ENCODE measurements around the gene RGS7. TPM values are rescaled to one million over a fixed set of nuclear protein-coding genes. Genes with fewer than 3 reads are reported as not detected.
"Not testable (repeated sequence)": the region's sequence is repeated elsewhere in the genome, so short reads cannot be mapped to it uniquely, and the experiment has no call there.

The RGS7 gene
- total RNA-seq, 1 donor from 2014 or later, result not detected

GRCh38 chr1:241161188-241161689, 195.8 kb downstream of the RGS7 start:
- intact Hi-C loops (cut with micrococcal nuclease), result no loop called here
- ATAC-seq (no peak), DNase-seq (no peak)

DNA sequence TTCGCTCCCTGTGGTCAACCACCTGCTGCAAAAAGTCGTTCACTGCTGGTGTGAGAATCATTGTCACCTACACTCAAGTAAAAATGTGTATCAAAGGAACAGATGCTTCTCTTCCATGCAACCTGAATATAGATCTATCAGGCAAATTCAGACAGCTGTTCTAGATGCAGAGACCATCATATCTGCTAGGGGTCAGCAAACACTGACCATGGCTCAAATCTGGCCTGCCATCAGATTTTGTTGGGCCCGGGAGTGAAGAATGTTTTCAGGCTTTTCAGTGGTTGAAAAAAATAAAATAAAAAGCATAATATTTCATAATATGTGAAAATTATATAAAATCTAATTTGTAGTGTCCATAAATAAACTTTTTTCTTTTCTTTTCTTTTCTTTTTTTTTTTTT, 199.6 kb downstream of the RGS7 start:
- ATAC-seq, result no peak
- no peak for DNase-seq
- intact Hi-C loops (cut with micrococcal nuclease), result no loop called here

DNA sequence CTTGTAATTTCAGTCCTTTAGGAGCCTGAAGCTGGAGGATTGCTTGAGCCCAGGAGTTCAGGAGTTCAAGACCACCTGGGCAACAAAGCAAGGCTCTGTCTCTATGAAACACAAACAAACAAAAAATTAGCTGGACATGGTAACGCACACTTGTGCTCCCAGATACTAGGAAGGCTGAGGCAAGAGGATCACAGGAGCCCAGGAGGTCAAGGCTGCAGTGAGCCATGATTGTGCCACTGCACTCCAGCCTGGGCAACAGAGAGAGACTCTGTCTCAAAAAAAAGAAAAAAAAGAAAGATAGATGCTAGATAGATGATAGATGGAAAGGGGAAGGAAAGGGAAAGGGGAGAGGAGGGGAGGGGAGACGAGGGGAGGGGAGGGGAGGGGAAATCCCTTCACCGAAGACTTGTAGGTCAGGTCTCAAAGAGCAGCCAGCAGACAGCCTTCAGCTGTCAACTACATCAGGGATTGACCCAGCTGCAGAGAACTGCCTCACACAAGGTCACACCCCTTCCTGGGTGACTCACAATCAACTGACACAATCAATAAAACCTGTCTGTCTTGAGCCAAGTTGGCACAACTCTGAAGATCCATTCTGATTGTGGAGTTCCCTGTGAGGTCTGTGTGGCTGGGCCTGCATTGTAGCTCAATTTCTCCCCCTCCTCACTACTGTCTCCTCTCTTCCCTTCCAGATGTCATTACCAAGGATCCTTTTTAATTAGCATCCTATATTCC, 200.6 kb downstream of the RGS7 start:
- DNase-seq, result no peak
- intact Hi-C loops (cut with micrococcal nuclease), result no loop called here
- no peak for ATAC-seq

GRCh38 chr1:241145881-241146280, 211.1 kb downstream of the RGS7 start:
- ATAC-seq, result no peak
- intact Hi-C loops (cut with micrococcal nuclease), result no loop called here
- DNase-seq, result no peak

DNA sequence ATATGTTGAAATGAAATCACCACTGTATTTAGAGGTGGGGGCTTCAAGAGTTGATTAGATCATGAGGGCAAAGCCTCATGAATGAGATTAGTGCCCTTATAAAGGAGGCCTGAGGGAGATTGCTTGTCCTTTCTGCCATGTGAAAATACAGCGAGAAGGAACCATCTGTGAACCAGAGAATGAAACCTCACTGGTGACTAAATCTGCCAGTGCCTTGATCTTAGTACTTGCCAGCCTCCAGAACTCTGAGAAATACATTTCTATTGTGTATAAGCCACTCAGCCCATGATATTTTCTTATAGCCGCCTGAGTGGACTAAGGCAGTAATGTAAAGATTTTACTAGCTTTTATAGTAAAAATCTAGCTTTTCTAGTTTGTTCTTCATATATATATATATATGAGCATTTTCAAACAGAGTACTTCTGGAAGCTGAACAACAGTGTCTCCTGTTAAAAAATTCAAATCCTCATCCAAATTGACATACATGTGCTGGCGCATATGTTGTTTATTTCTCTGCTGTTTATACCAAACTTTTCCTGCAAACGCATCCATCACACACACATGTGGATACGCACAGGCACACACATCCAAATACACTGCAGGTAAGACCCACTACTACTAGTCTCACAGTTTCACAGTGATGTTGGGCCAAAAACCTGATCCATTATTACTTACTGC, 213.1 kb downstream of the RGS7 start:
- intact Hi-C loops (cut with micrococcal nuclease), result no loop called here
- ATAC-seq (no peak), DNase-seq (no peak)

DNA sequence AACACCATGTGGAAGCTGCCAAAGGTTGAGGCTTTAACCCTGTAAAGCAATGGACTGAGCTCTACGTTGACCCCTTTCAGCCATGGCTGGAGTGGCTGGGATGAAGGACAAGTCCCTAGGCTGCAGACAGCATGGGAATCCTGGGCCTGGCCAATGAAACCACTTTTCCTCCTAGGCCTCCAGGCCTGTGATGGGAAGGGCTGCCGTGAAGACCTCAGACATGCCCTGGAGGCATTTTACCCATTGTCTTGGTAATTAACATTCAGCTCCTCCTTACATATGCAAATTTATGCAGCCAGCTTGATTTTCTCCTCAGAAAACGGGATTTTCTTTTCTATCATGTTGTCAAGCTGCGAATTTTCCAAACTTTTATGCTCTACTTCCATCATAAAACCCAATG, 214.5 kb downstream of the RGS7 start:
- DNase-seq, result no peak
- ATAC-seq, result no peak
- intact Hi-C loops (cut with micrococcal nuclease), result no loop called here

- DNase-seq; intact Hi-C loops (cut with micrococcal nuclease); ATAC-seq: not testable (repeated sequence)
Measured at GRCh38 chr1:241141646-241142045, 215.4 kb downstream of the RGS7 start.

DNA sequence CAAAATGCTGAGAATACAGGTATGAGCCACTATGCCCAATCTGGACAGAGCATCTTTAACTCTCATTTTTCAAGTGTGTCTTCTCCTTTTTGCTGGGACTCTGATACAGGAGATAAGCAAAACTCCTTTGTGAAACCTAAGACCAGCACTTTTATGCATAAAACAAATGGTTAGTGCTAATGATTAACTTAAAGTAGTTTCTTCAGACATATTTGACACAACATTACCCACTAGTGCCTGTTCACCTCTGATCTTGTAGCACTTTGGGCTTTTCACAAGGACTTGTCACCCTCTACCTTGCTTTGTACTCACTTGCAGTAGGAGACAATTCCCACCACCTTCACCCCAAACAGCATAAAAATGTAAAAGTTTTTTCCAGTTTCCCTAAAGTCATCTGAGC, 216.3 kb downstream of the RGS7 start:
- intact Hi-C loops (cut with micrococcal nuclease), result no loop called here
- ATAC-seq (no peak), DNase-seq (no peak)

- intact Hi-C loops (cut with micrococcal nuclease), result no loop called here
- ATAC-seq (no peak), DNase-seq (no peak)
Measured at GRCh38 chr1:241139047-241139446, 218.0 kb downstream of the RGS7 start.

DNA sequence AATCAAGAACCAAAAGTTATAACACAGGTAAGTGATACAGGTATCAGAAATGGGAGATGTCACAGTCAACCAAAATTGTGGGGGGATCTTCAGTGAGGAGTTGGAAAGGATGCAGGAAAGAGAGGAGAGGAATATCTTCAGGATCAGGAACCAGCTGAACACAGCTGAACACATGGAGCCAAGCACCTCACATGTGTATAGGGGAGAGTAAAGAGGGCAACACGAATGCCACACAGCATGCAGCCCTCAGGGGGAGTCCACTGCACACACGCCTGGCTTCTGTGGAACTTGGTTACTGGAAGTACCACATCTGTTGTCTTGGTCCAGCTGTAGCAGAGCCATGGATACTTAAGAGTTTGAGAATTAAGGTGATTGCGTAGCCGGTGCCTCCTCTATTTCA, 218.8 kb downstream of the RGS7 start:
- ATAC-seq (no peak), DNase-seq (no peak)
- intact Hi-C loops (cut with micrococcal nuclease), result no loop called here

DNA sequence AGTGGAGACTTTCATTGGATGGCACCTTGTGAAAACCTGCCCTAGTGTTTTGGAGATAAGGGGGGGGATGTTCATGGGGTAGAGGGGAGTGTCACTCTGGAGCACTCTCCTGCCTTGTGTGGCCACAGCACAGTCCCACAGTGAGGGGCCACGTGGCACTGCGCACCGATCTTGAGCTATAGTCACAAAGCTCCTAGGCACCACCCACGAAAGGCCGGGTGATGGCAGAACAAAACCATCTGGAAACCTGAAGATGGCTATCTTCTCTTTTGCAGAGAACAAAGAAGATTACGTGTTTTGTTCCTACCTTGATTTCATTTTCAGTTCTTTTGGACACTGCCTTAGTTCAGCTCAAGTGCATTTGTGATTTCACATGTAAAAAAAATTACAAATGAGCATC, 220.6 kb downstream of the RGS7 start:
- DNase-seq (no peak), ATAC-seq (no peak)
- intact Hi-C loops (cut with micrococcal nuclease), result no loop called here

GRCh38 chr1:241131636-241132194, 225.3 kb downstream of the RGS7 start:
- intact Hi-C loops (cut with micrococcal nuclease), result no loop called here
- ATAC-seq, result no peak
- DNase-seq, result no peak

DNA sequence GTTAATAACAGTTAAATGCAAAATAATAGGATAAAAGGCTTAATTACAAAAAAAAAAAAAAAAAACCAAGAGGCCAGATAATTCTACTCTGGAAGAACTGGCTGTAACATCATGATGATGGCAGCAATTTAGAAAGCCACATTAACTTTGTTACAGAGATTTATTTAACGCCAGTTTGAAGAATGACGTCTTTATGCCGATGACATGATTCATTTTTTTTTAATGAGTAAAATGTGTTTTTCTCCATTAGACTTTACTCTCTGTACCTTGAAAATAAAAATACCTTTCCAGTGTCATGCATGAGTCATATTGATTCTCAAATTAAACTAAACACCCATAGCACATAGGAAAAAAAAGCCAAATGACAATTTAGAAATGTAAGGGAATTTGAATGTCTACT, 226.1 kb downstream of the RGS7 start:
- ATAC-seq (no peak), DNase-seq (no peak)
- intact Hi-C loops (cut with micrococcal nuclease), result no loop called here

DNA sequence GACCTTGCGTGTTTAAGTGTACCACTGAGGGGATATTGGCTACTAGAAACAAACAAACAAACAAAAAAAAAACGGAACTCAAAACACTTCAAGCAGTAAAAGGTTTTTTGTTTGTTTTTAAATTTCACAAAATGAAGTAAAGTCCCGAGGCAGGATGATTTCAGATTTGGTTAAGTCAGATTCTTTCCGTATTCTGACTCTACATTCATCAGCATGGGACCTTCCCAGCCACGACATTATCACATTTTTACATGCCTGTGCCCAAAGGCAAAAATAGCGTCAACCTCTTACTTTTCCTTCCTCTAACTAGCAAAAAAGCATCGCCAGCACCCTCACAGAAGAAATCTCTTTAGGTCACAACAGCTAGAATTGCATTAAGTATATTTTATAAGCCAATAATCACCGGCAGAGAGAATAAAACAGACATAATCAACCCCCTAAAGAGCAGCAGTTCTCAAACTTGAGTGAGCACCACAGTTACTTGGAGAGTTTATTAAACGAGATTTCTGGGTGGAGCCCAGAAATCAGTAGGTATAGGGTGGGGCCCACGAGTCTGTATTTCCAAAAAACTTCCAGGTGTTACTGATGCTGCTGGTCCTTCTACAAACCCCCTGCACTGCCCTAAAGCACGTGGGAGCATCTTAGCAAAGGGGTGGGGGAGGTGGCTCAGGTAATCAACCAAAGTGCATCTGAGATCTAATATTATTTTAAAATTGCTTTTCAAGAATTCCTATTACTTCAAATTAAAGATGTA, 227.6 kb downstream of the RGS7 start:
- intact Hi-C loops (cut with micrococcal nuclease), result no loop called here

DNA sequence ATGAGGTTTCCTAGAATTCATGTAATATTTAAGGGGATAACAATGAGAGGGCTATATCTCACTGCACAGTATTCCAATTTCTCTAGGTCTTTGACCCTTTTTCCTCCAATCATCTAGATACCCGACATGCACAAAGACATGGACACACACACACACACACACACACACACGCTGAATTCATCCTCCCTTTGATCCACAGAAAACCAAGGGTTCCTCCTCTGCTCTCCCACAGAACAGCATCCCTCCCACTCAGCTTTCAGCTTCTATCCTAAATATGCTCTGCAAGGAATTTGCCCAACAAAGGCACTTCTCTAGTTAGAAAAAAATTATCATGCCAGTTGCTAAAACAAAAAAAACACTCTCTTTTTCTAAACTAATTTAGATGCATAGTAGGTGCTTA, 231.7 kb downstream of the RGS7 start:
- intact Hi-C loops (cut with micrococcal nuclease), result no loop called here
- ATAC-seq (no peak), DNase-seq (no peak)

More for the DNA sequence above, 227.6 kb downstream of the RGS7 start:
- no peak for ATAC-seq
- DNase-seq, result no peak

GRCh38 chr1:241118049-241118448, 239.0 kb downstream of the RGS7 start:
- ATAC-seq (no peak), DNase-seq (no peak)
- intact Hi-C loops (cut with micrococcal nuclease), result no loop called here

- intact Hi-C loops (cut with micrococcal nuclease), result no loop called here
- DNase-seq (no peak), ATAC-seq (no peak)
Measured at GRCh38 chr1:241115784-241116183, 241.2 kb downstream of the RGS7 start.

DNA sequence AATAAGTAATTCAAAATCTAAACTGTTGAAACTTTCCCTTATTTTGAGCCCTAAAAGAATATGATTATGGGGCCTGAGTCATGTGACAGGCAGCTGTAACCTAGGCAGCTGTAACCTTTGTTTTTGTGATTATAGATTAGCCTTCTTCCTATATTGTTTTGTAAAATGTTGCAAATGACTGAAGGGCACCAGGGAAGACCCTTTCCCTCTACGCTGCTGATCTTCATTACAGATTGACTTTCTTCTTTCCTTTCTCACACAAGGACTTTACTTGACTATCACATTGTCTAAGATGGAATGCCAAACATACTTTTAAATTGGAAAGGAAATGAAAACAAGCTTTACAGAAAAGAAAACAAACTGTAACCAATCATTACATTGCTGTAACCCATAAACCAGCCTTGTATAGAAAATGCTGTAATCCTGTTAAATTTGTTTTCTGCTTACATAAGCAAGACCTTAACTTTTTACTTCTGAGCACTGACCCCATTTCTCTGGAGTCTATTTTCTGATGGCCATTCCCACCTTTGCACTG, 242.2 kb downstream of the RGS7 start:
- ATAC-seq, result no peak
- no peak for DNase-seq
- intact Hi-C loops (cut with micrococcal nuclease), result no loop called here

DNA sequence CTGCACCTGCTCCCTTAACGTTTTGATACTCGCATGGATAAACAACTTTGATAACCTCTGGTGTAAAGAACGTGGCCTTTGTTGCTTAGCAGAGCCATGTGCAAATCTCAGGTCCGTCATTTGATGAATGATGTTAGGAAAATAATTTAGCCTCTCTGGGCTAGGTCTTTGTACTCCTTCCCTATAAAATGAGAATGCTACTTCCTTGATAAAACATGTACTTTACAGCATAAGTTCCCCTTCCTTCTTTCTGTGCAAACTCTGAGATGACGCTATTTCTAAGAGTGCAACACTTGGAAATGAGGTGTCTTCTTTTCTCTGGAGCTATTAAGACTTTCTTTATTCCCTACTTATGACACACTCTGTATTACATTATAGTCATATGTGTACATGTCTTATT, 243.4 kb downstream of the RGS7 start:
- no peak for ATAC-seq
- intact Hi-C loops (cut with micrococcal nuclease), result no loop called here
- DNase-seq, result no peak

DNA sequence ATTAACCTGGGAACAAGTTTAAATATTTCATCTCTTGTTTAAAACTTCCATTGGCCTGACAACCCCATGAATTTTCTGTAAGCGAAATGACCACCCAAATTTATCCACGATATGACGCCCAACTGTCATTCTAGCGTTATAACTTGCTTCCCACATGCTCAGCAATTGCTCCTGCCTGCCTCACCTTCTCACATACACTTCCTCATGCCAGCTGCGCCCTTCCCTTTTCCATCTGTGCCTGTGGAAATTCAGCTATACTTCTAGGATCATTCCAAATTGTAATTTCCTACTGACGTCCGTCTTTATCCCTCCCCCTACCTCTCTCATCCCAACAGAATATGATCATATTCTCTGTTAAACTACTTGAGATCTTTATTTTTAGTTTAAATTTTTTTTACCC, 248.0 kb downstream of the RGS7 start:
- no peak for ATAC-seq
- no peak for DNase-seq
- intact Hi-C loops (cut with micrococcal nuclease), result no loop called here
